ENCODE results near the gene NEK4.

The NEK4 gene

GRCh38 chr3:52770496-52771333 lies at the start of gene NEK4:
TSS of gene NEK4 (minus strand) at chr3:52770940. CDS start at chr3:52770746, 194 bp downstream.
- no peaks in the 10 kb centered on the region for H3K27me3 Mint-ChIP-seq
- peak within 1 kb of the TSS; percentile 96 for H3K27ac Mint-ChIP-seq
- no peaks in the 10 kb centered on the region for H3K36me3 Mint-ChIP-seq
- H3K4me3 Mint-ChIP-seq: peak within 1 kb of the TSS; percentile 95
- H3K9me3 Mint-ChIP-seq: no peaks in the 10 kb centered on the region
- peaks cover 22% of the 10 kb centered on the region for H3K4me1 Mint-ChIP-seq

GRCh38 chr3:52819936-52820335 lies 49.2 kb upstream of the NEK4 start:
- Mint-ChIP-seq H3K4me1 (no peaks in the 10 kb centered on the region), H3K27ac (no peak overlapping the region), H3K9me3 (no peaks in the 10 kb centered on the region)

GRCh38 chr3:52817860-52818259 lies 47.1 kb upstream of the NEK4 start:
- Mint-ChIP-seq H3K4me3 (no peak overlapping the region), H3K9me3 (no peaks in the 10 kb centered on the region), H3K4me1 (no peaks in the 10 kb centered on the region), H3K27me3 (no peaks in the 10 kb centered on the region), H3K27ac (no peak overlapping the region), H3K36me3 (no peaks in the 10 kb centered on the region)

More at GRCh38 chr3:52819936-52820335, 49.2 kb upstream of the NEK4 start:
- Mint-ChIP-seq H3K4me3 (no peak overlapping the region), H3K36me3 (no peaks in the 10 kb centered on the region), H3K27me3 (no peaks in the 10 kb centered on the region)

- Mint-ChIP-seq H3K4me1 (no peaks in the 10 kb centered on the region), H3K4me3 (no peak overlapping the region), H3K27ac (no peak overlapping the region), H3K27me3 (no peaks in the 10 kb centered on the region), H3K36me3 (no peaks in the 10 kb centered on the region), H3K9me3 (no peaks in the 10 kb centered on the region)
Observed at GRCh38 chr3:52817221-52817620, 46.5 kb upstream of the NEK4 start.

GRCh38 chr3:52816654-52817053 lies 45.9 kb upstream of the NEK4 start:
- Mint-ChIP-seq H3K4me3 (no peak overlapping the region), H3K27ac (no peak overlapping the region), H3K27me3 (no peaks in the 10 kb centered on the region), H3K36me3 (no peaks in the 10 kb centered on the region), H3K4me1 (no peaks in the 10 kb centered on the region), H3K9me3 (no peaks in the 10 kb centered on the region)

GRCh38 chr3:52816199-52816598 lies 45.5 kb upstream of the NEK4 start:
- no peaks in the 10 kb centered on the region for H3K36me3 Mint-ChIP-seq
- H3K4me3 Mint-ChIP-seq: no peak overlapping the region
- no peaks in the 10 kb centered on the region for H3K9me3 Mint-ChIP-seq
- no peak overlapping the region for H3K27ac Mint-ChIP-seq
- H3K27me3 Mint-ChIP-seq: no peaks in the 10 kb centered on the region
- H3K4me1 Mint-ChIP-seq: no peaks in the 10 kb centered on the region

GRCh38 chr3:52813810-52814209 lies 43.1 kb upstream of the NEK4 start:
- H3K27me3 Mint-ChIP-seq: no peaks in the 10 kb centered on the region
- H3K27ac Mint-ChIP-seq: no peak overlapping the region
- no peaks in the 10 kb centered on the region for H3K4me1 Mint-ChIP-seq
- no peaks in the 10 kb centered on the region for H3K9me3 Mint-ChIP-seq
- H3K4me3 Mint-ChIP-seq: no peak overlapping the region
- H3K36me3 Mint-ChIP-seq: no peaks in the 10 kb centered on the region

- H3K9me3 Mint-ChIP-seq: no peaks in the 10 kb centered on the region
- no peaks in the 10 kb centered on the region for H3K36me3 Mint-ChIP-seq
- no peak overlapping the region for H3K4me3 Mint-ChIP-seq
- H3K4me1 Mint-ChIP-seq: no peaks in the 10 kb centered on the region
- no peak overlapping the region for H3K27ac Mint-ChIP-seq
- H3K27me3 Mint-ChIP-seq: no peaks in the 10 kb centered on the region
Observed at GRCh38 chr3:52811452-52812011, 40.8 kb upstream of the NEK4 start.

GRCh38 chr3:52810923-52811322 lies 40.2 kb upstream of the NEK4 start:
- no peaks in the 10 kb centered on the region for H3K27me3 Mint-ChIP-seq
- H3K4me3 Mint-ChIP-seq: no peak overlapping the region
- H3K9me3 Mint-ChIP-seq: no peaks in the 10 kb centered on the region
- no peaks in the 10 kb centered on the region for H3K4me1 Mint-ChIP-seq
- no peaks in the 10 kb centered on the region for H3K36me3 Mint-ChIP-seq
- H3K27ac Mint-ChIP-seq: no peak overlapping the region

- Mint-ChIP-seq H3K4me1 (no peaks in the 10 kb centered on the region), H3K9me3 (no peaks in the 10 kb centered on the region), H3K27me3 (no peaks in the 10 kb centered on the region), H3K4me3 (no peak overlapping the region), H3K36me3 (no peaks in the 10 kb centered on the region), H3K27ac (no peak overlapping the region)
Observed at GRCh38 chr3:52809662-52810377, 39.1 kb upstream of the NEK4 start.

GRCh38 chr3:52809149-52809548 lies 38.4 kb upstream of the NEK4 start:
- Mint-ChIP-seq H3K4me1 (no peaks in the 10 kb centered on the region), H3K9me3 (no peaks in the 10 kb centered on the region), H3K4me3 (no peak overlapping the region), H3K27ac (no peak overlapping the region), H3K27me3 (no peaks in the 10 kb centered on the region), H3K36me3 (no peaks in the 10 kb centered on the region)

GRCh38 chr3:52805270-52806039 lies 34.7 kb upstream of the NEK4 start:
- no peaks in the 10 kb centered on the region for H3K36me3 Mint-ChIP-seq
- H3K27ac Mint-ChIP-seq: no peak overlapping the region
- H3K9me3 Mint-ChIP-seq: no peaks in the 10 kb centered on the region
- no peak overlapping the region for H3K4me3 Mint-ChIP-seq
- no peaks in the 10 kb centered on the region for H3K27me3 Mint-ChIP-seq
- no peaks in the 10 kb centered on the region for H3K4me1 Mint-ChIP-seq

GRCh38 chr3:52801839-52802238 lies 31.1 kb upstream of the NEK4 start:
- no peaks in the 10 kb centered on the region for H3K9me3 Mint-ChIP-seq
- no peak overlapping the region for H3K27ac Mint-ChIP-seq
- H3K27me3 Mint-ChIP-seq: no peaks in the 10 kb centered on the region
- no peaks in the 10 kb centered on the region for H3K36me3 Mint-ChIP-seq
- no peaks in the 10 kb centered on the region for H3K4me1 Mint-ChIP-seq
- no peak overlapping the region for H3K4me3 Mint-ChIP-seq

GRCh38 chr3:52800079-52800478 lies 29.3 kb upstream of the NEK4 start:
- H3K27ac Mint-ChIP-seq: no peak overlapping the region
- no peaks in the 10 kb centered on the region for H3K4me1 Mint-ChIP-seq
- no peaks in the 10 kb centered on the region for H3K27me3 Mint-ChIP-seq
- H3K4me3 Mint-ChIP-seq: no peak overlapping the region
- H3K9me3 Mint-ChIP-seq: no peaks in the 10 kb centered on the region
- H3K36me3 Mint-ChIP-seq: no peaks in the 10 kb centered on the region

GRCh38 chr3:52798978-52799476 lies 28.3 kb upstream of the NEK4 start:
- H3K27me3 Mint-ChIP-seq: no peaks in the 10 kb centered on the region
- no peaks in the 10 kb centered on the region for H3K36me3 Mint-ChIP-seq
- no peak overlapping the region for H3K4me3 Mint-ChIP-seq
- H3K9me3 Mint-ChIP-seq: no peaks in the 10 kb centered on the region
- no peaks in the 10 kb centered on the region for H3K4me1 Mint-ChIP-seq
- no peak overlapping the region for H3K27ac Mint-ChIP-seq
